Measurements from ENCODE around the gene SEMA3C. TPM values are rescaled to one million over a fixed set of nuclear protein-coding genes. Genes with fewer than 3 reads are reported as not detected.

The SEMA3C gene
- total and polyA plus RNA-seq, 2 experiments from 2014 or later: 34.8 to 134 TPM

GRCh38 chr7:80889525-80889924 lies 29.3 kb downstream of the SEMA3C start:
- no peaks in the 10 kb centered on the region for H3K9me3 ChIP-seq (ENCODE audit: low read depth)
- 97% methylated on average over 1 of the region's 1 CpG for WGBS (ENCODE audit: low lambda C conversion rate, missing lambda C conversion rate)
- no peak for DNase-seq (ENCODE audit: low spot score)
- H3K9me2 ChIP-seq (replicated peaks; ENCODE audit: insufficient read depth): no peaks in the 10 kb centered on the region
- H3K4me2 ChIP-seq: no peak overlapping the region
- no peak for TF ChIP-seq CTCF (IDR thresholded peaks at IDR 0.05; ENCODE audit: poor library complexity)
- TF ChIP-seq EZH2 (IDR thresholded peaks at IDR 0.05; ENCODE audit: borderline replicate concordance): no peak
- no peak for TF ChIP-seq EZH2phosphoT487 (IDR thresholded peaks at IDR 0.05; ENCODE audit: low read depth, severe bottlenecking, unreplicated experiment)
- peaks cover 18% of the 10 kb centered on the region for H3K4me1 ChIP-seq (ENCODE audit: insufficient read depth)
- H3K79me2 ChIP-seq: peaks cover 8% of the 10 kb centered on the region
- no peaks in the 10 kb centered on the region for H3K27me3 ChIP-seq
- H4K20me1 ChIP-seq (ENCODE audit: insufficient read depth, poor library complexity, severe bottlenecking): no peaks in the 10 kb centered on the region
- no peaks in the 10 kb centered on the region for H3K36me3 ChIP-seq (replicated peaks; ENCODE audit: insufficient read depth, low read depth)
- no peak overlapping the region for H3K27ac ChIP-seq
- no peak overlapping the region for H2AFZ ChIP-seq
- H3K4me3 ChIP-seq: no peak overlapping the region

DNA sequence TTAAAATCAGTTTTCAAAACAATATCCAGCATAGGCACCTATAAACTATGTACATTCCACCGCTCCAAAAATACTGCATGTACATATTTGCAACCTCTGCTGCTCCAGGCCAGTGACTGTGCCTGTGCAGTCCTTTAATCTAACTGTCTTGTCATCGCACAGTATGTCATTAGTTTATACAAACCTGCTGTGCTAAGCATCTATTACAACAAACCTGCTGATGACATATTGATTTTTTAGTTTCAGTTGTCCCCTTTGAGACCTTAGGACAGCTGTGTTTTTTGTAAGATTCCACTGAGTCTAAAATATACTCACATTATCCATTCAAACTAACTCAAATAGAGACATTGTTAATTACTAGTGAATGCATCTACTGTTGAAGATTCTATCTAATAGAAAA lies 33.1 kb downstream of the SEMA3C start:
- TF ChIP-seq EZH2phosphoT487 (IDR thresholded peaks at IDR 0.05; ENCODE audit: low read depth, severe bottlenecking, unreplicated experiment) (no peak), CTCF (IDR thresholded peaks at IDR 0.05; ENCODE audit: poor library complexity) (no peak), EZH2 (IDR thresholded peaks at IDR 0.05; ENCODE audit: borderline replicate concordance) (no peak)
- Histone ChIP-seq H4K20me1 (ENCODE audit: insufficient read depth, poor library complexity, severe bottlenecking) (no peaks in the 10 kb centered on the region), H3K27me3 (no peaks in the 10 kb centered on the region), H3K9me2 (replicated peaks; ENCODE audit: insufficient read depth) (no peaks in the 10 kb centered on the region), H3K4me2 (no peak overlapping the region), H2AFZ (no peak overlapping the region), H3K9me3 (ENCODE audit: low read depth) (no peaks in the 10 kb centered on the region), H3K4me1 (ENCODE audit: insufficient read depth) (peaks cover 33% of the 10 kb centered on the region), H3K27ac (no peak overlapping the region), H3K4me3 (no peak overlapping the region), H3K36me3 (replicated peaks; ENCODE audit: insufficient read depth, low read depth) (no peaks in the 10 kb centered on the region), H3K79me2 (peaks cover 5% of the 10 kb centered on the region)
- DNase-seq (ENCODE audit: low spot score): no peak
- 86% methylated on average over 2 of the region's 2 CpGs for WGBS (ENCODE audit: low lambda C conversion rate, missing lambda C conversion rate)

GRCh38 chr7:80884511-80885195 lies 34.2 kb downstream of the SEMA3C start:
- no peaks in the 10 kb centered on the region for H3K27me3 ChIP-seq
- H3K4me3 ChIP-seq: no peak overlapping the region
- H2AFZ ChIP-seq: no peak overlapping the region

More at GRCh38 chr7:80884511-80885195, 34.2 kb downstream of the SEMA3C start:
- H3K9me2 ChIP-seq (replicated peaks; ENCODE audit: insufficient read depth): no peaks in the 10 kb centered on the region
- no peaks in the 10 kb centered on the region for H4K20me1 ChIP-seq (ENCODE audit: insufficient read depth, poor library complexity, severe bottlenecking)
- peaks cover 3% of the 10 kb centered on the region for H3K79me2 ChIP-seq
- TF ChIP-seq EZH2 (IDR thresholded peaks at IDR 0.05; ENCODE audit: borderline replicate concordance) (no peak), EZH2phosphoT487 (IDR thresholded peaks at IDR 0.05; ENCODE audit: low read depth, severe bottlenecking, unreplicated experiment) (no peak), CTCF (IDR thresholded peaks at IDR 0.05; ENCODE audit: poor library complexity) (no peak)
- peak overlapping the region; percentile 70 for H3K27ac ChIP-seq
- H3K9me3 ChIP-seq (ENCODE audit: low read depth): no peaks in the 10 kb centered on the region
- H3K4me1 ChIP-seq (ENCODE audit: insufficient read depth): peaks cover 28% of the 10 kb centered on the region
- 39% methylated on average over 6 of the region's 6 CpGs for WGBS (ENCODE audit: low lambda C conversion rate, missing lambda C conversion rate)
- H3K36me3 ChIP-seq (replicated peaks; ENCODE audit: insufficient read depth, low read depth): no peaks in the 10 kb centered on the region
- no peak for DNase-seq (ENCODE audit: low spot score)
- H3K4me2 ChIP-seq: peak overlapping the region; percentile 19
